Uterus (tissue), 2 donors: Measurements from ENCODE around the gene EGF.

Source experiments
- CTCF ChIP-seq, 4 experiments: fragments of 200-600 bp in 2 of 4; fragments of 450-650 bp in 2 of 4; sonication (generic) in 2 of 4; IDR thresholded peaks; one replicate each; pipeline ENCODE4 v1.5.1; 2016 to 2019; ENCODE audit warnings: antibody characterized with exemption in 4 of 4, mild to moderate bottlenecking in 2 of 4, moderate library complexity in 1 of 4
- POLR2A ChIP-seq, 2 donors: fragments of 450-650 bp; IDR thresholded peaks; one replicate each; pipeline ENCODE4 v1.6.1; 2016; ENCODE audit warnings: antibody characterized with exemption in 2 of 2, mild to moderate bottlenecking in 1 of 2, moderate library complexity in 1 of 2

- no peak for TF ChIP-seq POLR2A (IDR thresholded peaks at IDR 0.05)
- TF ChIP-seq CTCF (IDR thresholded peaks at IDR 0.05) = no peak
Observed at GRCh38 chr4:109877400-109877799, 35.3 kb upstream of the EGF start.
